ENCODE results near the gene COX18. TPM values are rescaled to one million over a fixed set of nuclear protein-coding genes. Genes with fewer than 3 reads are reported as not detected.

The COX18 gene
- polyA plus RNA-seq, 1 donor: 11.6 TPM

- Histone ChIP-seq H3K4me1 (ENCODE audit: control insufficient read depth, insufficient read depth, low read length) (no peaks in the 10 kb centered on the region), H3K4me3 (ENCODE audit: low read length) (no peak overlapping the region), H3K9me3 (ENCODE audit: control insufficient read depth, low read depth, low read length) (no peaks in the 10 kb centered on the region), H3K36me3 (ENCODE audit: control insufficient read depth, insufficient read depth, low read length) (no peaks in the 10 kb centered on the region), H3K27ac (ENCODE audit: low read length) (no peak overlapping the region), H3K27me3 (ENCODE audit: control insufficient read depth, insufficient read depth, low read length) (no peaks in the 10 kb centered on the region)
- 0% methylated on average over 1 of the region's 3 CpGs for WGBS (ENCODE audit: insufficient coverage, low lambda C conversion rate)
- no peak for DNase-seq
These were observed 50.0 kb downstream of the COX18 start for GRCh38 chr4:73019462-73020047.

- Histone ChIP-seq H3K4me1 (ENCODE audit: control insufficient read depth, insufficient read depth, low read length) (no peaks in the 10 kb centered on the region), H3K9me3 (ENCODE audit: control insufficient read depth, low read depth, low read length) (no peaks in the 10 kb centered on the region), H3K27me3 (ENCODE audit: control insufficient read depth, insufficient read depth, low read length) (no peaks in the 10 kb centered on the region), H3K27ac (ENCODE audit: low read length) (no peak overlapping the region), H3K36me3 (ENCODE audit: control insufficient read depth, insufficient read depth, low read length) (no peaks in the 10 kb centered on the region), H3K4me3 (ENCODE audit: low read length) (no peak overlapping the region)
- no peak for DNase-seq
- WGBS (ENCODE audit: insufficient coverage, low lambda C conversion rate): no CpG with 5 or more reads among the region's 6 CpGs
These were observed 50.9 kb downstream of the COX18 start for GRCh38 chr4:73018595-73018994.

GRCh38 chr4:73013310-73013709 is 56.2 kb downstream of the COX18 start:
- no peak overlapping the region for H3K27ac ChIP-seq (ENCODE audit: low read length)
- WGBS (ENCODE audit: insufficient coverage, low lambda C conversion rate): 71% methylated on average over 1 of the region's 1 CpG
- no peaks in the 10 kb centered on the region for H3K27me3 ChIP-seq (ENCODE audit: control insufficient read depth, insufficient read depth, low read length)
- H3K36me3 ChIP-seq (ENCODE audit: control insufficient read depth, insufficient read depth, low read length): no peaks in the 10 kb centered on the region
- no peak overlapping the region for H3K4me3 ChIP-seq (ENCODE audit: low read length)
- DNase-seq: no peak
- peaks cover 12% of the 10 kb centered on the region for H3K9me3 ChIP-seq (ENCODE audit: control insufficient read depth, low read depth, low read length)
- H3K4me1 ChIP-seq (ENCODE audit: control insufficient read depth, insufficient read depth, low read length): no peaks in the 10 kb centered on the region

DNA sequence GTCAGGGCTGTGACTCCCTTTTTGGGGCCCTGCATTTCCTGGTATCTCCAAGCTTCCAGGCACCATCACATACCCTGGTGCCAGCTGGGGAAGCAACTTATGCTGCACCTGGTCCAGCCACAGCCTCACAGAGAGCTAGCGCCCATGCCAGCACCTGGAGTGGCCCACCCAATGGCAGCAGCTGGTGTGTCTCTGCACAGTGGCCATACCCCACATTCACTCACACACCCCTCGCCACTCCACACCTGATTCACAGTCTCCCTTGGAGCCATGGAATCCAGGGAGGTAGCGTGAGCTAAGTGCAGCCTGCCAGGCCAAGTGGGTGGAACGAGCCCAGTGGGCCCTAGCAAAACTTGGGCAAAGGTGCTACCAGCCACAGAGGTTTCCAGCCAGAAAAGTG is 56.8 kb downstream of the COX18 start:
- no peak for DNase-seq
- H3K36me3 ChIP-seq (ENCODE audit: control insufficient read depth, insufficient read depth, low read length): no peaks in the 10 kb centered on the region
- H3K4me3 ChIP-seq (ENCODE audit: low read length): no peak overlapping the region
- H3K4me1 ChIP-seq (ENCODE audit: control insufficient read depth, insufficient read depth, low read length): no peaks in the 10 kb centered on the region
- H3K9me3 ChIP-seq (ENCODE audit: control insufficient read depth, low read depth, low read length): peaks cover 12% of the 10 kb centered on the region
- no peak overlapping the region for H3K27ac ChIP-seq (ENCODE audit: low read length)
- no CpG with 5 or more reads among the region's 4 CpGs for WGBS (ENCODE audit: insufficient coverage, low lambda C conversion rate)
- no peaks in the 10 kb centered on the region for H3K27me3 ChIP-seq (ENCODE audit: control insufficient read depth, insufficient read depth, low read length)

GRCh38 chr4:73011629-73011985 is 57.9 kb downstream of the COX18 start:
- no peaks in the 10 kb centered on the region for H3K27me3 ChIP-seq (ENCODE audit: control insufficient read depth, insufficient read depth, low read length)
- H3K27ac ChIP-seq (ENCODE audit: low read length): no peak overlapping the region
- WGBS (ENCODE audit: insufficient coverage, low lambda C conversion rate): no CpG with 5 or more reads among the region's 4 CpGs
- no peak for DNase-seq
- H3K4me3 ChIP-seq (ENCODE audit: low read length): no peak overlapping the region
- H3K9me3 ChIP-seq (ENCODE audit: control insufficient read depth, low read depth, low read length): peaks cover 12% of the 10 kb centered on the region
- no peaks in the 10 kb centered on the region for H3K36me3 ChIP-seq (ENCODE audit: control insufficient read depth, insufficient read depth, low read length)
- no peaks in the 10 kb centered on the region for H3K4me1 ChIP-seq (ENCODE audit: control insufficient read depth, insufficient read depth, low read length)

DNA sequence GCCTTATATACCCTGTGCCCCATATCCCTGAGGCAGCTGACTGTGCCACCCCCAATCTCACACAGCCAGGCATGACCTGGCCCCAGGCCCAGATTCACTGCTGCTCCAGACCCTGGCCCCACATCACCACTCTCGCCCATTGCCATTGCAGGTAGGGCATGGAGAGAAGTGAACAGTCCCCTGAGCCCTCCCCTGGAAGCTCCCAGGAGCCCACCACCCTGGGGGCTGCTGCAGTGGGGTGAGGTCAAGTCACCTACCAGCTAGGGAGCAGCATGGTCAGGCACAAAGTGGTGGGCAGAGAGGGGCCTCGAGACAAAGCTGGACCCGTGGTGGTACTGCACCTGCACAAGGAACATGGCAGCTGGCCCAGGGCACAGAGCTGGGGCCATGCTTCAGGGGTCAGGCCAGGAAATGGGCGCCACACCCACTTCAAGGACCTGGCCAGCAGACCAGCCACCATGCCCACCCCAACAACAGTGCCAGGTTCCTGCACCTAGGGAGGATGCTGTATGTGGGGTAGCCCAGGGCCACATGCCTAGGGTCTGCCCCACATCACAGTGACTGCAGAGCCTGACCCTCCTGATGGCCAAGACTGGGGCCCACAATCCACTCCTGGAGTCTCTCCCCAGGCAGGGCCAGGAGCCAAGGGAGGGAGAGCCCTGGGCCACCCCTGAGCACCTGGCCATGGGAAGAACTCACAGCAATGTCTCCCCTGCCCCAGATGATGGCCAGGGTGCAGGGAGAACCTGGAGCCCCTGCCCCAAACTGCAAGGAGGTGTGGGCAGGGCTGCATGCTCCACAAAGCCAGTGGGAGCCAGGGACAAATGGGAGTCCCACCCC is 58.5 kb downstream of the COX18 start:
- WGBS (ENCODE audit: insufficient coverage, low lambda C conversion rate): no CpG with 5 or more reads among the region's 4 CpGs
- no peak for DNase-seq
- Histone ChIP-seq H3K4me3 (ENCODE audit: low read length) (no peak overlapping the region), H3K27ac (ENCODE audit: low read length) (no peak overlapping the region), H3K9me3 (ENCODE audit: control insufficient read depth, low read depth, low read length) (peaks cover 12% of the 10 kb centered on the region), H3K36me3 (ENCODE audit: control insufficient read depth, insufficient read depth, low read length) (no peaks in the 10 kb centered on the region), H3K27me3 (ENCODE audit: control insufficient read depth, insufficient read depth, low read length) (no peaks in the 10 kb centered on the region), H3K4me1 (ENCODE audit: control insufficient read depth, insufficient read depth, low read length) (no peaks in the 10 kb centered on the region)

DNA sequence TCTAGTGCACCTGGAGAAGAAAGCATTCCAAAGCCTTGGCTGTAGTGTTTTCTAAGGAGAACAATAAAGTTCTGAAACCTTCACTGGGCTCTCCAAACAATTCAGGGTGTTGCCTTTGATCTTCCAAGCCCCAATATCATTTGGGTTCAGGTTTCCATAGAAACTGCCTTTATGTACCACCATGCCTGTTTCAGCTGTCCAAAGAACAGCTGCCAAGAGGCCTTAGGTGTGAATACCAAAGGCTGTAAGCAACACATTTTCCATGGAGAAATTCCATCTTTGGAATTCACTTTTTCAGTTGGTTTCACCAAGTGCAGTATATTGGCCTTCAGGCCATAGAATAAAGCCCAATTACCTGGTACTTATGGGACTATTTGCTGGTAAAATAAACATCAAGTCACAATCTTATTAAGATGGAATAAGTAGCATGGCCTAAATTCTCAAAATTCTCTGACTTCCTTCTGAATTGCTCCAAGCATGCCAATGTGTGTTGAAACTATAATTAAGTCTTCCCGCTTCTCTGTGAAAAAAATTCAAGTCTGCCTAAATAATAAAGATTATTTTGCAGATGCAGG is 61.9 kb downstream of the COX18 start:
- H3K36me3 ChIP-seq (ENCODE audit: control insufficient read depth, insufficient read depth, low read length): no peaks in the 10 kb centered on the region
- H3K9me3 ChIP-seq (ENCODE audit: control insufficient read depth, low read depth, low read length): peaks cover 12% of the 10 kb centered on the region
- WGBS (ENCODE audit: insufficient coverage, low lambda C conversion rate): no CpG with 5 or more reads among the region's 1 CpG
- H3K27ac ChIP-seq (ENCODE audit: low read length): no peak overlapping the region
- H3K4me1 ChIP-seq (ENCODE audit: control insufficient read depth, insufficient read depth, low read length): no peaks in the 10 kb centered on the region
- no peak for DNase-seq
- H3K4me3 ChIP-seq (ENCODE audit: low read length): no peak overlapping the region
- H3K27me3 ChIP-seq (ENCODE audit: control insufficient read depth, insufficient read depth, low read length): peaks cover 2% of the 10 kb centered on the region

DNA sequence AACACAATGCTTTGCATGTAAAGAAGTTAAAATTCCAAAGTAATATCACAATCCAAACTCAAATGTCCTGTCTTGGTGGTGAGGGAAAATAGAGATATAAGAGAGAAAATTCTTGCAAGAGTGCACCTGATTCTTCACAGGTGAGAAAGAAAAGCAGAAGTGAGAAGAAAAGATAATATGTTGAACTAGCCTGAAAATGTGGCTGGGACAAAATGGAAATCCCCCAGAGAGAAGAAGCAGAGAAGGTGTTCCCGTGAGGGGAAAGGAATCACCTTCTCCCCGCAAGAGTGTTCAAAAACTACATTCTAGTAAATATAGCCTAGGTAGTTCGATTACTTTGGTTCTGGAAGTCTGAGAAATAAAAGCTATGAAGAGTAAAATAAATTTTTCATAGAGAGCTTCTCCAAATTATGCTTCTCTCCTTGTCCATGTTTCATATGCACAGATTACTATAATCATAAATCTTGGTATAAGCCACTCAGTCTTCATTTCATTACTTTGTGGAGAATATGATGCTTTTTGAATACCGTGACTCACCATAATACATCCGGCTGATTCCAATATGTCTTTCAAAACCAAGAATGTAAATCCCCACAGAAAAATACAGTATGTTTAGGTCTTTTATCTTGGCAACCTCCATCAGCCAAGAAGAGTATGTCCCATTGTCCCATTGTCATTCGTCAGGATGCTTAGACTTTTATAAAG is 63.1 kb downstream of the COX18 start:
- no peaks in the 10 kb centered on the region for H3K4me1 ChIP-seq (ENCODE audit: control insufficient read depth, insufficient read depth, low read length)
- no peaks in the 10 kb centered on the region for H3K36me3 ChIP-seq (ENCODE audit: control insufficient read depth, insufficient read depth, low read length)
- WGBS (ENCODE audit: insufficient coverage, low lambda C conversion rate): 97% methylated on average over 3 of the region's 6 CpGs
- no peak for DNase-seq
- H3K27me3 ChIP-seq (ENCODE audit: control insufficient read depth, insufficient read depth, low read length): peaks cover 2% of the 10 kb centered on the region
- peaks cover 6% of the 10 kb centered on the region for H3K9me3 ChIP-seq (ENCODE audit: control insufficient read depth, low read depth, low read length)
- H3K27ac ChIP-seq (ENCODE audit: low read length): no peak overlapping the region
- no peak overlapping the region for H3K4me3 ChIP-seq (ENCODE audit: low read length)

GRCh38 chr4:73005514-73005913 is 64.0 kb downstream of the COX18 start:
- H3K4me1 ChIP-seq (ENCODE audit: control insufficient read depth, insufficient read depth, low read length): no peaks in the 10 kb centered on the region
- peaks cover 2% of the 10 kb centered on the region for H3K27me3 ChIP-seq (ENCODE audit: control insufficient read depth, insufficient read depth, low read length)
- H3K36me3 ChIP-seq (ENCODE audit: control insufficient read depth, insufficient read depth, low read length): no peaks in the 10 kb centered on the region
- no peaks in the 10 kb centered on the region for H3K9me3 ChIP-seq (ENCODE audit: control insufficient read depth, low read depth, low read length)
- H3K27ac ChIP-seq (ENCODE audit: low read length): no peak overlapping the region
- no peak for DNase-seq
- no peak overlapping the region for H3K4me3 ChIP-seq (ENCODE audit: low read length)
- 83% methylated on average over 1 of the region's 1 CpG for WGBS (ENCODE audit: insufficient coverage, low lambda C conversion rate)

All from large intestine (tissue), 3 donors.